Fibroblast of lung (primary cell): ENCODE data around the gene SHQ1.

ENCODE experiments used
- CTCF ChIP-seq, 2 donors: IDR thresholded peaks in 1 of 2; conservative IDR thresholded peaks in 1 of 2; 1 replicate in 1 of 2; 2 replicates in 1 of 2; pipeline ENCODE4 v1.5.1; 2011 to 2012; ENCODE audit warnings: low read length in 2 of 2, control low read depth in 1 of 2, inconsistent platforms in 1 of 2, low read depth in 1 of 2, mild to moderate bottlenecking in 1 of 2
- EZH2 ChIP-seq: IDR thresholded peaks from 2 replicates; pipeline ENCODE4 v1.5.1; 2012; ENCODE audit warnings: low read length, control low read depth, mild to moderate bottlenecking; ENCODE audit errors: missing control alignments

DNA sequence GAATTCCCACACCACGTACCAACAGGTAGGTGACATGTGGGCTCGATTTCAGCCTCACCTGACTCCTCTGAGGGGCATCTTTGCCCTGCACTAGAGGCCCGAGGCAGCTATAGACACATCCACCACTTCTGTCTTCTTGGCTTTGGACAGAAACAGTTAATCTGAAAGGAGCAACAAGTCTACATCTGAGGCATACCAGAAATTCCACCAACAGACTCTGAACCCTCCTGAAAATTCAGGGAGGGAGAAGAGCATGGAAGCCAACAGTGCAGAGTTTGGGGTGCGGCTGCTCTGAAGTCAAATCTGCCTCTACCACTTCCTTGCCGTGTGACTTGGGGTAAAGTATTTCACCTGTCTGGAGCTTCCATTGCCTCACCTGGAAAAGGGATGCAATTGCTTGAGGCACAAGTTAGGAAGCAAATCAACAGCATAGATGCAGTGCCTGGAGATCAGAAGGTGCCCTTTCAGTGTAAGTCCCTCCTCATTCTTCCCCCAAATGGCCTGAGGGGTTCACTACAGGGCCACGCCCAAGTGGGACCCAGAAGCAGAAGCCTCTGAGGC, 119.8 kb downstream of the SHQ1 start:
- TF ChIP-seq CTCF (conservative IDR thresholded peaks at IDR 0.05 in 1 of 2, IDR thresholded peaks at IDR 0.05 in 1 of 2; ENCODE audit: low read depth in 1 of 2, low read length in 2 of 2) (no peak), EZH2 (no peak)
